PC-3 (cell line): ENCODE measurements around the gene PPP1R16B.

Source experiments
- CTCF ChIP-seq: fragments of 300-600 bp; sonication (generic); conservative IDR thresholded peaks from 2 replicates; pipeline ENCODE4 v1.5.1; 2017; ENCODE audit warnings: antibody characterized with exemption, low read depth, mild to moderate bottlenecking, low read length
- EZH2phosphoT487 ChIP-seq: fragments of 300-600 bp; sonication (generic); IDR thresholded peaks from 2 replicates; pipeline ENCODE4 v1.6.1; 2018; ENCODE audit warnings: mild to moderate bottlenecking, antibody characterized with exemption, low read length, borderline replicate concordance

- TF ChIP-seq EZH2phosphoT487 (no peak), CTCF (no peak)
These were observed 28.3 kb downstream of the PPP1R16B start for GRCh38 chr20:38833857-38834164.
